Spleen (tissue), 11 donors: ENCODE data around the gene SGIP1. TPM values are rescaled to one million over a fixed set of nuclear protein-coding genes. Genes with fewer than 3 reads are reported as not detected.

Source experiments
- DNase-seq: peaks from one replicate; pipeline ENCODE4 v3.0.0-alpha.2; 2020
- H3K27ac ChIP-seq, 8 donors: fragments of 200-600 bp; sonication (generic) in 7 of 8; 1 replicate in 4 of 8; 2 replicates in 4 of 8; pipeline versions ENCODE4 v1.5.0 to v1.8.0; 2016 to 2021; ENCODE audit warnings: inconsistent platforms in 4 of 8, mild to moderate bottlenecking in 4 of 8, moderate library complexity in 1 of 8
- H3K27me3 ChIP-seq, 7 donors: fragments of 200-600 bp; sonication (generic) in 6 of 7; replicated peaks in 1 of 7; 1 replicate in 4 of 7; 2 replicates in 3 of 7; pipeline versions ENCODE4 v1.5.0 to v1.8.0; 2016 to 2021; ENCODE audit warnings: inconsistent platforms in 3 of 7, mild to moderate bottlenecking in 1 of 7
- H3K36me3 ChIP-seq, 6 donors: fragments of 200-600 bp; sonication (generic) in 5 of 6; 1 replicate in 4 of 6; 2 replicates in 2 of 6; pipeline versions ENCODE4 v1.5.0 to v1.8.0; 2016 to 2021; ENCODE audit warnings: inconsistent platforms in 2 of 6
- H3K4me1 ChIP-seq, 6 donors: fragments of 200-600 bp; sonication (generic) in 5 of 6; 1 replicate in 3 of 6; 2 replicates in 3 of 6; pipeline versions ENCODE4 v1.5.0 to v1.8.0; 2016 to 2021; ENCODE audit warnings: inconsistent platforms in 3 of 6
- H3K4me3 ChIP-seq, 8 donors: fragments of 200-600 bp; sonication (generic) in 7 of 8; 1 replicate in 4 of 8; 2 replicates in 4 of 8; pipeline versions ENCODE4 v1.5.0 to v1.8.0; 2016 to 2021; ENCODE audit warnings: inconsistent platforms in 4 of 8, mild to moderate bottlenecking in 4 of 8, moderate library complexity in 2 of 8
- H3K9me3 ChIP-seq, 8 donors: fragments of 200-600 bp; sonication (generic) in 7 of 8; 1 replicate in 4 of 8; 2 replicates in 4 of 8; pipeline versions ENCODE4 v1.5.0 to v1.8.0; 2016 to 2021; ENCODE audit warnings: inconsistent platforms in 4 of 8
- POLR2A ChIP-seq, 3 donors: fragments of 450-650 bp; IDR thresholded peaks; one replicate each; pipeline ENCODE4 v1.5.1; 2017; ENCODE audit warnings: antibody characterized with exemption in 3 of 3, mild to moderate bottlenecking in 1 of 3
- POLR2AphosphoS5 ChIP-seq, 3 donors: sonication (generic); formaldehyde crosslinking; IDR thresholded peaks; one replicate each; pipeline ENCODE4 v1.5.1; 2017; ENCODE audit warnings: antibody characterized with exemption in 3 of 3
- WGBS, 5 donors: extraction: QIAGEN DNeasy Blood & Tissue Kit in 3 of 5; methylation state at CpG; one replicate each; pipeline versions ENCODE4 v1.1.5 to v1.1.7; 2013 to 2018; 5-methylcytosine and 5-hydroxymethylcytosine counted together
- intact Hi-C: fragments of 100-400 bp; cut with DNase I; formaldehyde crosslinking; loops from one replicate; pipeline ENCODE4 v1.15.0; 2023; ENCODE audit warnings: low total_unique reads
- polyA plus RNA-seq, 3 donors: library from polyadenylated mRNA; stranded (reverse); fragments of 200-250 nt; gene quantifications; one replicate each; pipeline ENCODE4 v1.2.1, GENCODE V29; 2013
- total RNA-seq, 7 donors: library from RNA; depleted of rRNA in 3 of 7; stranded (reverse); fragments of >200 nt in 3 of 7; fragmentation: NEBNext Ultra II Directional in 4 of 7; extraction: Animal tissue kit (Norgen Biotek cat#: 25700) in 4 of 7; gene quantifications; one replicate each; pipeline versions ENCODE4 v1.1.0 to v1.2.1, GENCODE V29; 2016 to 2021
- TF ChIP-seq, protein P1 (sequence below), 11 experiments: fragments of 200-600 bp in 7 of 11; fragments of 450-650 bp in 4 of 11; sonication (generic) in 4 of 11; IDR thresholded peaks in 8 of 11; conservative IDR thresholded peaks in 3 of 11; 1 replicate in 7 of 11; 2 replicates in 4 of 11; pipeline versions ENCODE4 v1.4.0 to v1.8.0; 2016 to 2021; ENCODE audit warnings: antibody characterized with exemption in 11 of 11, inconsistent platforms in 4 of 11, mild to moderate bottlenecking in 1 of 11
- donor health status: healthy with polysubstance abuse.
- donor health status: DM: no; HTN: no; CAD: no; lungs with moderate emphysema.
- donor health status: DM: no; HTN: no; CAD: no.
- donor health status: Bipolar disorder and iron deficiency.
- donor health status: healthy.
- donor health status: DM: no; HTN: no; CAD: no.
- donor health status: DM: yes; HTN: yes; CAD: no.

The SGIP1 gene
- total and polyA plus RNA-seq, 10 donors, result 0.13 to 1.6 (median 0.74) TPM; not detected in 2

DNA sequence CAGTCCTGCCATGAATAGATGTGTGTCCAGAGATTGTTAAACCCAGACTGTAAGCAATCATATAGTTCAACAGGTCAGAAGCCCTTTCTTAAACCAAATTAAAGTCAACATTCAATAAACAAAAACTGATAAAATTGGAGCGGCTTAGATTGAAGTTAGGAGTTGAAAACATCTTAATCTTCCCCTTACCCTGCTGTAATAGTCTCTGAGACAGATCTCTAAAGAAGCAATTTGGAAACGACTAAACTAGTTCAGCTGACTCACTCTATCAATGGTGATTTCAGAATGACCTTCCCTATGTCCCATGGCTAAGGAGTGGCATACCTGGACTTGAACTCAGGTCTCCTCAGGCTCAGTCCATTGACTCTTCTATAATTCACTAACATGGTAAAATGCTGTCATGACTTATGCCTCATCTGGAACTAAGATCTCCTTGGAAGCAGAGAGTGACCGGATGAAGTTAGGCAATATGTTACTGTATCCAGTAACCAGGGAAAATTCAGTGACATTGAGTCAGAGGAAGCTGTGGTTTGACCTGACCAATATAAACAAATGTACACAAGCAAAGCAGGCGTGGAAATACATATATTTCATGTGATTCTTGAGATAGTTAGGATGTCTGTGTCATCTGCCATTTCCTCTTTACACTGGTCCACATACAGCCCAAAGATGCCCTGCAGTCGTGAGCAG, 30.1 kb downstream of the SGIP1 start:
- Histone ChIP-seq H3K4me3 (no peak overlapping the region), H3K27me3 (no peaks in the 10 kb centered on the region), H3K27ac (no peak overlapping the region), H3K36me3 (no peaks in the 10 kb centered on the region), H3K9me3 (no peaks in the 10 kb centered on the region), H3K4me1 (no peaks in the 10 kb centered on the region)
- TF ChIP-seq POLR2A (IDR thresholded peaks at IDR 0.05) (no peak), POLR2AphosphoS5 (IDR thresholded peaks at IDR 0.05) (no peak)
- TF ChIP-seq, protein P1, sequence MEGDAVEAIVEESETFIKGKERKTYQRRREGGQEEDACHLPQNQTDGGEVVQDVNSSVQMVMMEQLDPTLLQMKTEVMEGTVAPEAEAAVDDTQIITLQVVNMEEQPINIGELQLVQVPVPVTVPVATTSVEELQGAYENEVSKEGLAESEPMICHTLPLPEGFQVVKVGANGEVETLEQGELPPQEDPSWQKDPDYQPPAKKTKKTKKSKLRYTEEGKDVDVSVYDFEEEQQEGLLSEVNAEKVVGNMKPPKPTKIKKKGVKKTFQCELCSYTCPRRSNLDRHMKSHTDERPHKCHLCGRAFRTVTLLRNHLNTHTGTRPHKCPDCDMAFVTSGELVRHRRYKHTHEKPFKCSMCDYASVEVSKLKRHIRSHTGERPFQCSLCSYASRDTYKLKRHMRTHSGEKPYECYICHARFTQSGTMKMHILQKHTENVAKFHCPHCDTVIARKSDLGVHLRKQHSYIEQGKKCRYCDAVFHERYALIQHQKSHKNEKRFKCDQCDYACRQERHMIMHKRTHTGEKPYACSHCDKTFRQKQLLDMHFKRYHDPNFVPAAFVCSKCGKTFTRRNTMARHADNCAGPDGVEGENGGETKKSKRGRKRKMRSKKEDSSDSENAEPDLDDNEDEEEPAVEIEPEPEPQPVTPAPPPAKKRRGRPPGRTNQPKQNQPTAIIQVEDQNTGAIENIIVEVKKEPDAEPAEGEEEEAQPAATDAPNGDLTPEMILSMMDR (IDR thresholded peaks at IDR 0.05 in 8 of 11, conservative IDR thresholded peaks at IDR 0.05 in 3 of 11), result no peak
- intact Hi-C loops, result no loop called here
- DNase-seq, result no peak
- WGBS, 5 donors, result 41 to 55% (median 51%) methylated on average over 5 of the region's 5 CpGs

GRCh38 chr1:66570196-66570595, 36.2 kb downstream of the SGIP1 start:
- no peaks in the 10 kb centered on the region for H3K36me3 ChIP-seq
- H3K4me3 ChIP-seq, result no peak overlapping the region
- intact Hi-C loops, result no loop called here
- H3K4me1 ChIP-seq, result no peaks in the 10 kb centered on the region
- no peak for DNase-seq
- TF ChIP-seq POLR2A (IDR thresholded peaks at IDR 0.05) (no peak), POLR2AphosphoS5 (IDR thresholded peaks at IDR 0.05) (no peak)
- TF ChIP-seq, protein P1 (IDR thresholded peaks at IDR 0.05 in 8 of 11, conservative IDR thresholded peaks at IDR 0.05 in 3 of 11), result no peak
- H3K9me3 ChIP-seq, result no peaks in the 10 kb centered on the region
- H3K27me3 ChIP-seq, result no peaks in the 10 kb centered on the region
- no peak overlapping the region for H3K27ac ChIP-seq

DNA sequence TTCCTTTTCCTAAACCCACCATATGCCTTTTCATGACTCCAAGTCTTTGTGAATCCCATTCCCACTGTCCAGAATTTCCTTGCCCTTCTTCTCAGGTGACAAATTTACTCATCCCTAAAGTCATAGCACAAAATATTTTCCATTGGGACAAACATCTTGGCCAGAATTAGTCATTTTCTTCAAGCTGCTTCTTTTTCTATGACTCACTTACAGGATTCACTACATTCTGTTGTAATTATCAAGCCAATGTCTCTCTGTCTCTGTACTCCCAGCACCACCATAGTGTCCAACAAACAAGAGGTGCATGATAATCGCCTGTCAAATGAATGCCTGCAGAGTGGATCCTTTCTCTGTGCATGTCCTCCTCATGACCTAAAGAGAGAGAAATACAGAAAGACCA, 37.8 kb downstream of the SGIP1 start:
- Histone ChIP-seq H3K4me3 (no peak overlapping the region), H3K4me1 (no peaks in the 10 kb centered on the region), H3K27ac (no peak overlapping the region), H3K9me3 (no peaks in the 10 kb centered on the region), H3K27me3 (no peaks in the 10 kb centered on the region), H3K36me3 (no peaks in the 10 kb centered on the region)
- DNase-seq, result no peak
- TF ChIP-seq, protein P1 (IDR thresholded peaks at IDR 0.05 in 8 of 11, conservative IDR thresholded peaks at IDR 0.05 in 3 of 11), result no peak
- no peak for TF ChIP-seq POLR2A (IDR thresholded peaks at IDR 0.05)
- TF ChIP-seq POLR2AphosphoS5 (IDR thresholded peaks at IDR 0.05), result no peak
- 77 to 93% (median 85%) methylated on average over 1 of the region's 1 CpG for WGBS, 5 donors
- intact Hi-C loops, result no loop called here

- Histone ChIP-seq H3K27me3 (no peaks in the 10 kb centered on the region), H3K9me3 (no peaks in the 10 kb centered on the region), H3K36me3 (no peaks in the 10 kb centered on the region), H3K4me1 (no peaks in the 10 kb centered on the region), H3K27ac (no peak overlapping the region), H3K4me3 (no peak overlapping the region)
- intact Hi-C loops, result no loop called here
- DNase-seq, result no peak
- WGBS, 5 donors, result 69 to 84% (median 79%) methylated on average over 4 of the region's 4 CpGs
- TF ChIP-seq POLR2A (IDR thresholded peaks at IDR 0.05) (no peak), POLR2AphosphoS5 (IDR thresholded peaks at IDR 0.05) (no peak)
- TF ChIP-seq, protein P1 (IDR thresholded peaks at IDR 0.05 in 8 of 11, conservative IDR thresholded peaks at IDR 0.05 in 3 of 11), result no peak
Observed at GRCh38 chr1:66575739-66576138, 41.8 kb downstream of the SGIP1 start.
